ENCODE data around the gene LMO1. TPM values are rescaled to one million over a fixed set of nuclear protein-coding genes. Genes with fewer than 3 reads are reported as not detected.

The LMO1 gene
- total RNA-seq, 1 donor from 2014 or later = 1.8 TPM

DNA sequence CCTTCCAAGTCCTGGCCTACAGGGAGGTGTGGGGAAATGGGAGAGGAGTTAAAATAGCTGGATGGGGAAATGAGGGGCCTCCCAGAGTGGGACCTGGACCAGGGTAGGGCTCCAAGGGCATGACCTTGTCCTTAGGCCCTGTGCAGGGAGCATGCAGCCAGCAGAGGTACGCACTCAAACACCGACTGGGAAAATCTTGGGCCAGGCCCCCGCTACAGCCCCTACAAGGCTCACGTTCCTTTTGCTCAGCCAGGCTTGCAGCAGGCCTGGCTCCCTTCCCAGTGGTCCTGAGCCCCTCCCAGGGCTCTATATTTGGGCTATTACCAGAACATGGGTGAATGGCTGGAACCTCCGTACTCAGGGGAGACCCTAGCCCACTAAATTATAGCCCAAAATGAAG lies 31.3 kb downstream of the LMO1 start:
- TF ChIP-seq, protein P1, sequence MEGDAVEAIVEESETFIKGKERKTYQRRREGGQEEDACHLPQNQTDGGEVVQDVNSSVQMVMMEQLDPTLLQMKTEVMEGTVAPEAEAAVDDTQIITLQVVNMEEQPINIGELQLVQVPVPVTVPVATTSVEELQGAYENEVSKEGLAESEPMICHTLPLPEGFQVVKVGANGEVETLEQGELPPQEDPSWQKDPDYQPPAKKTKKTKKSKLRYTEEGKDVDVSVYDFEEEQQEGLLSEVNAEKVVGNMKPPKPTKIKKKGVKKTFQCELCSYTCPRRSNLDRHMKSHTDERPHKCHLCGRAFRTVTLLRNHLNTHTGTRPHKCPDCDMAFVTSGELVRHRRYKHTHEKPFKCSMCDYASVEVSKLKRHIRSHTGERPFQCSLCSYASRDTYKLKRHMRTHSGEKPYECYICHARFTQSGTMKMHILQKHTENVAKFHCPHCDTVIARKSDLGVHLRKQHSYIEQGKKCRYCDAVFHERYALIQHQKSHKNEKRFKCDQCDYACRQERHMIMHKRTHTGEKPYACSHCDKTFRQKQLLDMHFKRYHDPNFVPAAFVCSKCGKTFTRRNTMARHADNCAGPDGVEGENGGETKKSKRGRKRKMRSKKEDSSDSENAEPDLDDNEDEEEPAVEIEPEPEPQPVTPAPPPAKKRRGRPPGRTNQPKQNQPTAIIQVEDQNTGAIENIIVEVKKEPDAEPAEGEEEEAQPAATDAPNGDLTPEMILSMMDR (conservative IDR thresholded peaks at IDR 0.05) = no peak
- Mint-ChIP-seq H3K9me3 (no peaks in the 10 kb centered on the region), H3K4me1 (peaks cover 24% of the 10 kb centered on the region), H3K4me3 (no peak overlapping the region), H3K27ac (ENCODE audit: unreplicated experiment) (peak overlapping the region; percentile 19), H3K36me3 (ENCODE audit: low read depth) (no peaks in the 10 kb centered on the region), H3K27me3 (ENCODE audit: low read depth) (no peaks in the 10 kb centered on the region)
- no peak for DNase-seq (ENCODE audit: low read depth, low spot score)

- Mint-ChIP-seq H3K27ac (ENCODE audit: unreplicated experiment) (peak overlapping the region; percentile 19), H3K27me3 (ENCODE audit: low read depth) (no peaks in the 10 kb centered on the region), H3K9me3 (no peaks in the 10 kb centered on the region), H3K4me1 (peaks cover 24% of the 10 kb centered on the region), H3K36me3 (ENCODE audit: low read depth) (no peaks in the 10 kb centered on the region), H3K4me3 (no peak overlapping the region)
- no peak for DNase-seq (ENCODE audit: low read depth, low spot score)
- TF ChIP-seq, protein P1 (conservative IDR thresholded peaks at IDR 0.05) = no peak
These were observed 31.7 kb downstream of the LMO1 start for GRCh38 chr11:8231979-8232378.

GRCh38 chr11:8230921-8231847 lies 32.5 kb downstream of the LMO1 start:
- H3K27me3 Mint-ChIP-seq (ENCODE audit: low read depth) = no peaks in the 10 kb centered on the region
- no peaks in the 10 kb centered on the region for H3K9me3 Mint-ChIP-seq
- TF ChIP-seq, protein P1 (conservative IDR thresholded peaks at IDR 0.05) = no peak
- no peak overlapping the region for H3K4me3 Mint-ChIP-seq
- peaks cover 18% of the 10 kb centered on the region for H3K4me1 Mint-ChIP-seq
- no peak overlapping the region for H3K27ac Mint-ChIP-seq (ENCODE audit: unreplicated experiment)
- DNase-seq (ENCODE audit: low read depth, low spot score) = no peak
- no peaks in the 10 kb centered on the region for H3K36me3 Mint-ChIP-seq (ENCODE audit: low read depth)

DNA sequence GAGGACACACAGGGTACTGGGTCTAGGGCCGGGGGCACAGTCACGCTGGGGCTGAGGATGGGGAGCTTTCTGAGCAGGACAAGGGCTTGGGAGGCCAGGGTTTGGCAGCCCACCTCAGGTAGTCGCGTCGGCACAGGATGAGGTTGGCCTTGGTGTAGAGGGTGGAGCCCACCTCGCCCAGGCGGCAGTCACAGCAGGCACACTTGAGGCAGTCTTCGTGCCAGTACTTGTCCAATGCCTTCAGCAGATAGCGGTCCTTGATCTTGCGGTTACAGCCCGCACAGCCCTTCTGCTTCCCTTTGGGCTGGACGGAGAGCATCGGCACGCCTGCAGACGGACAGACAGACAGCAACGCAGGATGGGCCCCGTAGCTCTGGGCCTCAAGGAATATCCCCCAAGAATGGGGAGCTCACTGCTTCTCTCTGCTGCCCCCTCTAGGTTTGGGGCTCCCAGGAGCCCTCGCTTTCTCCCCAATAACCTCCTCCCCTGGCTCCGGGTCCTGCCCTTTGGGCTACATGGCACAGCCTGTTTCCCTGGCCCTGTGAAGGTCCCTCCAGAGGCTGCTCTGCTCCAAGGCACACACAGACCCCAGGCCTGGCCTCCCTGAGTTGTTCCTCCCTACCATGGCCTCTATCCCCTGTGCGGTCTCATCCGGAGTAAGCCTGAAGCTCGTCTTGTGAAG lies 33.4 kb downstream of the LMO1 start:
- DNase-seq (ENCODE audit: low read depth, low spot score) = no peak
- no peaks in the 10 kb centered on the region for H3K27me3 Mint-ChIP-seq (ENCODE audit: low read depth)
- no peaks in the 10 kb centered on the region for H3K36me3 Mint-ChIP-seq (ENCODE audit: low read depth)
- TF ChIP-seq, protein P1 (conservative IDR thresholded peaks at IDR 0.05) = no peak
- no peak overlapping the region for H3K27ac Mint-ChIP-seq (ENCODE audit: unreplicated experiment)
- H3K4me3 Mint-ChIP-seq = no peak overlapping the region
- H3K9me3 Mint-ChIP-seq = no peaks in the 10 kb centered on the region
- H3K4me1 Mint-ChIP-seq = peaks cover 14% of the 10 kb centered on the region

GRCh38 chr11:8229299-8230177 lies 34.1 kb downstream of the LMO1 start:
- Mint-ChIP-seq H3K4me1 (peaks cover 6% of the 10 kb centered on the region), H3K36me3 (ENCODE audit: low read depth) (no peaks in the 10 kb centered on the region), H3K4me3 (no peak overlapping the region), H3K27ac (ENCODE audit: unreplicated experiment) (no peak overlapping the region), H3K9me3 (no peaks in the 10 kb centered on the region), H3K27me3 (ENCODE audit: low read depth) (no peaks in the 10 kb centered on the region)
- TF ChIP-seq, protein P1 (conservative IDR thresholded peaks at IDR 0.05) = no peak
- DNase-seq (ENCODE audit: low read depth, low spot score) = no peak

All from neural crest cell (in vitro differentiated cells).